Neural cell (in vitro differentiated cells): ENCODE data around the gene DNAH3.

Source experiments
- CTCF ChIP-seq: fragments of 450-650 bp; IDR thresholded peaks from 2 replicates; pipeline ENCODE4 v1.5.1; 2014; ENCODE audit warnings: antibody characterized with exemption, mild to moderate bottlenecking, moderate library complexity; ENCODE audit not compliant: poor library complexity, severe bottlenecking
- EP300 ChIP-seq: fragments of 450-650 bp; conservative IDR thresholded peaks from 2 replicates; pipeline ENCODE4 v1.6.1; 2014; ENCODE audit warnings: antibody characterized with exemption, mild to moderate bottlenecking, moderate library complexity; ENCODE audit not compliant: poor library complexity, severe bottlenecking
- SMC3 ChIP-seq: fragments of 450-650 bp; conservative IDR thresholded peaks from 2 replicates; pipeline ENCODE4 v1.6.1; 2014; ENCODE audit warnings: antibody characterized with exemption, mild to moderate bottlenecking, moderate library complexity; ENCODE audit not compliant: poor library complexity

GRCh38 chr16:21037736-21038135 lies 112.9 kb downstream of the DNAH3 start:
- no peak for TF ChIP-seq CTCF
- no peak for TF ChIP-seq SMC3
- no peak for TF ChIP-seq EP300
